Activated T-cell treated with anti-CD3 and anti-CD28 coated beads, Interleukin-2, amount 50 U/mL, for 48 hours (primary cell): ENCODE data around the gene ATF5.

Source experiments
- DNase-seq, 2 experiments: peaks; one replicate each; pipeline ENCODE4 v3.0.0-alpha.2; 2020

Gene ATF5

GRCh38 chr19:49895566-49896297, 33.3 kb upstream of the ATF5 start:
- DNase-seq, result peak; percentile 63 to 65

GRCh38 chr19:49896863-49897621, 32.0 kb upstream of the ATF5 start, which contains the start of gene IL4I1:
Gene IL4I1 (minus strand): TSS chr19:49896887. CDS start chr19:49896160, 727 bp downstream.
- peak; percentile 74 to 79 for DNase-seq

GRCh38 chr19:49904136-49904535, 24.9 kb upstream of the ATF5 start:
- no peak for DNase-seq

GRCh38 chr19:49906879-49907564, 22.0 kb upstream of the ATF5 start:
- no peak for DNase-seq

GRCh38 chr19:49907745-49908446, 21.1 kb upstream of the ATF5 start:
- no peak for DNase-seq

- no peak for DNase-seq
Observed at GRCh38 chr19:49908480-49909420, 20.3 kb upstream of the ATF5 start.

GRCh38 chr19:49910179-49910578, 18.8 kb upstream of the ATF5 start:
- DNase-seq, result no peak

- DNase-seq, result peak; percentile 58 to 62
Observed at GRCh38 chr19:49911381-49912145, 17.4 kb upstream of the ATF5 start.

- no peak for DNase-seq
Observed at GRCh38 chr19:49912965-49913685, 15.9 kb upstream of the ATF5 start.

GRCh38 chr19:49913720-49914119, 15.3 kb upstream of the ATF5 start:
- no peak for DNase-seq

- DNase-seq, result no peak
Observed at GRCh38 chr19:49915271-49915670, 13.7 kb upstream of the ATF5 start.

GRCh38 chr19:49916839-49917733, 11.9 kb upstream of the ATF5 start:
- DNase-seq, result no peak

- no peak for DNase-seq
Observed at GRCh38 chr19:49918089-49918488, 10.9 kb upstream of the ATF5 start.

GRCh38 chr19:49920624-49921363, 8.2 kb upstream of the ATF5 start:
- DNase-seq, result no peak

GRCh38 chr19:49921871-49922795, 6.9 kb upstream of the ATF5 start:
- peak; percentile 50 to 56 for DNase-seq

- no peak for DNase-seq
Observed at GRCh38 chr19:49923055-49924003, 5.7 kb upstream of the ATF5 start.
